H1 (cell line): ENCODE results near the gene CDC5L. TPM values are rescaled to one million over a fixed set of nuclear protein-coding genes. Genes with fewer than 3 reads are reported as not detected.

Source experiments
- CHD7 ChIP-seq: fragments of 300-600 bp; sonication (generic); IDR thresholded peaks from 2 replicates; pipeline ENCODE4 v1.7.1; 2012; ENCODE audit warnings: low read length, moderate library complexity, mild to moderate bottlenecking, inconsistent platforms; ENCODE audit not compliant: insufficient replicate concordance
- EZH2 ChIP-seq: fragments of 200-600 bp; sonication (generic); IDR thresholded peaks from 2 replicates; pipeline ENCODE4 v1.7.1; 2012; ENCODE audit warnings: low read depth, mild to moderate bottlenecking, moderate library complexity, low read length, inconsistent platforms; ENCODE audit not compliant: severe bottlenecking
- GTF2F1 ChIP-seq: IDR thresholded peaks from 2 replicates; pipeline ENCODE4 v1.6.1; 2012; ENCODE audit warnings: low read depth, low read length, improper control_type of control experiment, borderline replicate concordance
- JUN ChIP-seq: IDR thresholded peaks from 2 replicates; pipeline ENCODE4 v1.6.1; 2011; ENCODE audit warnings: low read depth, mild to moderate bottlenecking, improper control_type of control experiment, low read length
- NANOG ChIP-seq: IDR thresholded peaks from 2 replicates; pipeline ENCODE4 v1.6.1; 2011; ENCODE audit warnings: low read length, low read depth, mild to moderate bottlenecking, inconsistent platforms; ENCODE audit not compliant: insufficient read depth, poor library complexity, severe bottlenecking
- TAF1 ChIP-seq: IDR thresholded peaks from 2 replicates; pipeline ENCODE4 v1.6.1; 2011; ENCODE audit warnings: mild to moderate bottlenecking, low read depth, low read length
- TCF12 ChIP-seq: IDR thresholded peaks from 2 replicates; pipeline ENCODE4 v1.6.1; 2011; ENCODE audit warnings: low read depth, mild to moderate bottlenecking, low read length
- polyA plus RNA-seq, 7 experiments: library from polyadenylated mRNA; depleted of rRNA in 3 of 7; stranded (reverse) in 5 of 7; unstranded in 2 of 7; fragments of >200 nt in 5 of 7; fragments of 200-250 nt in 2 of 7; gene quantifications; 1 replicate in 5 of 7; 2 replicates in 1 of 7; 4 replicates in 1 of 7; pipeline versions ENCODE4 v1.2.1 to v1.2.3, GENCODE V29; 2011 to 2013; ENCODE audit warnings: missing spikeins in 2 of 7, mixed read lengths in 2 of 7
- total RNA-seq: library from RNA; stranded (reverse); fragmentation: NEBNext Ultra II Directional; extraction: Animal tissue kit (Norgen Biotek cat#: 25700); gene quantifications from 2 replicates; pipeline ENCODE4 v1.2.1, GENCODE V29; 2021

Gene CDC5L
- total and polyA plus RNA-seq, 2 of the 8 experiments (the other 6 are each of a cell fraction or from before 2014, with no cell fraction given): 8.4 to 32.8 TPM

- TF ChIP-seq CHD7: no peak
- TF ChIP-seq JUN: no peak
- no peak for TF ChIP-seq TAF1
- TF ChIP-seq GTF2F1: no peak
- TF ChIP-seq EZH2: no peak
- TF ChIP-seq TCF12: no peak
- no peak for TF ChIP-seq NANOG
Measured at GRCh38 chr6:44353336-44353735, 34.2 kb upstream of the CDC5L start (continued).
